ENCODE data around the gene CSNK2A1.

DNA sequence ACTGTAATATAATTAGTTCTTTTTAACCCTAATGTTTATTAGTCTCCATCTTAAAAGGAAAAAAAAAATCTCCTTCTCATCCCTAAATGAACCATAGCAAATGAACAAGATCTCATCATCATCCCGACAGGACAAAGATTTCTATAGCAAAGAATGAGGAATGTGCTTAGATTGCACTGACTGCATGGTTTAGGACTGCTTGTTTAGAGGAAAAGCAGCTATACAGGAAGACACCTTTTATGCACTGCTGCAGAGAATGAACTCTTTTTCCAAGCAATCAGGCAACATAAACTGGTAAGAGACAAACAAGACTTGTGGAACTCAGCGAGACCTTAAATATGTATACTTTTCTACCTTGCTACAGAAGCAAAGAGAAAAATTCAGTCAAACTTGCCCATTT is 26.8 kb downstream of the CSNK2A1 start:
- TF ChIP-seq POLR2AphosphoS5 (IDR thresholded peaks at IDR 0.05) (no peak), EP300 (conservative IDR thresholded peaks at IDR 0.05; ENCODE audit: poor library complexity, severe bottlenecking) (no peak), MXI1 (conservative IDR thresholded peaks at IDR 0.05; ENCODE audit: poor library complexity, severe bottlenecking) (no peak), RAD21 (conservative IDR thresholded peaks at IDR 0.05) (no peak), EZH2 (IDR thresholded peaks at IDR 0.05; ENCODE audit: borderline replicate concordance, insufficient read depth, low read length, poor library complexity, severe bottlenecking) (no peak)
- TF ChIP-seq, protein P1, sequence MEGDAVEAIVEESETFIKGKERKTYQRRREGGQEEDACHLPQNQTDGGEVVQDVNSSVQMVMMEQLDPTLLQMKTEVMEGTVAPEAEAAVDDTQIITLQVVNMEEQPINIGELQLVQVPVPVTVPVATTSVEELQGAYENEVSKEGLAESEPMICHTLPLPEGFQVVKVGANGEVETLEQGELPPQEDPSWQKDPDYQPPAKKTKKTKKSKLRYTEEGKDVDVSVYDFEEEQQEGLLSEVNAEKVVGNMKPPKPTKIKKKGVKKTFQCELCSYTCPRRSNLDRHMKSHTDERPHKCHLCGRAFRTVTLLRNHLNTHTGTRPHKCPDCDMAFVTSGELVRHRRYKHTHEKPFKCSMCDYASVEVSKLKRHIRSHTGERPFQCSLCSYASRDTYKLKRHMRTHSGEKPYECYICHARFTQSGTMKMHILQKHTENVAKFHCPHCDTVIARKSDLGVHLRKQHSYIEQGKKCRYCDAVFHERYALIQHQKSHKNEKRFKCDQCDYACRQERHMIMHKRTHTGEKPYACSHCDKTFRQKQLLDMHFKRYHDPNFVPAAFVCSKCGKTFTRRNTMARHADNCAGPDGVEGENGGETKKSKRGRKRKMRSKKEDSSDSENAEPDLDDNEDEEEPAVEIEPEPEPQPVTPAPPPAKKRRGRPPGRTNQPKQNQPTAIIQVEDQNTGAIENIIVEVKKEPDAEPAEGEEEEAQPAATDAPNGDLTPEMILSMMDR (IDR thresholded peaks at IDR 0.05; ENCODE audit: poor library complexity, severe bottlenecking) = no peak
